Measurements from ENCODE around the gene TM9SF2. TPM values are rescaled to one million over a fixed set of nuclear protein-coding genes. Genes with fewer than 3 reads are reported as not detected.
A peak's percentile ranks its signal among the peaks of the same experiment; 100 is the strongest.

TM9SF2 gene
- total RNA-seq, 1 experiment from 2014 or later = 67.9 TPM

GRCh38 chr13:99505814-99506269, 4.6 kb downstream of the TM9SF2 start:
- BruUV-seq (replicated peaks) = no TSS peak
- no peaks in the 10 kb centered on the region; the same call in 1 of the 2 replicates for H3K9me3 ChIP-seq (ENCODE audit: control insufficient read depth, insufficient read depth, low read depth, low read length)
- H3K4me3 ChIP-seq (ENCODE audit: low read depth in 2 of 2, low read length in 2 of 2) = no peak overlapping the region
- intact Hi-C loops (cut with micrococcal nuclease; ENCODE audit: unreplicated experiment) = no loop called here
- peaks cover 7% of the 10 kb centered on the region for H3K36me3 ChIP-seq (ENCODE audit: control insufficient read depth, insufficient read depth, low read length)
- DNase-seq (ENCODE audit: low read depth, low spot score) (no peak), ATAC-seq (no peak)
- ChIA-PET POLR2A (interaction anchor here (0.6 kb wide), 1 partner anchor 10 kb away, joined by 3 read pairs; no protein-coding TSS in a partner anchor), CTCF (interaction anchor here (0.7 kb wide), 1 partner anchor 59 kb away, joined by 14 read pairs; no protein-coding TSS in a partner anchor)
- peaks cover 8% of the 10 kb centered on the region for H3K4me1 ChIP-seq (ENCODE audit: control insufficient read depth, insufficient read depth, low read length)
- H3K27ac ChIP-seq (ENCODE audit: low read length) = no peak overlapping the region
- in situ Hi-C loops (cut with HindIII; ENCODE audit: low pct_unique_long_range_greater_than_20kb, low sequenced_read_pairs) = no loop called here
- H3K27me3 ChIP-seq (ENCODE audit: control insufficient read depth, insufficient read depth, low read length) = no peaks in the 10 kb centered on the region
- TF ChIP-seq REST (IDR thresholded peaks at IDR 0.05; ENCODE audit: insufficient read depth in 1 of 2, low read depth in 2 of 2, low read length in 1 of 2) = no peak
- TF ChIP-seq CTCF (IDR thresholded peaks at IDR 0.05) = peak; percentile 19; the same call in 1 of the 2 replicates

- no peaks in the 10 kb centered on the region; the same call in 1 of the 2 replicates for H3K9me3 ChIP-seq (ENCODE audit: control insufficient read depth, insufficient read depth, low read depth, low read length)
- H3K27ac ChIP-seq (ENCODE audit: low read length) = no peak overlapping the region
- intact Hi-C loops (cut with micrococcal nuclease; ENCODE audit: unreplicated experiment) (no loop called here), in situ Hi-C loops (cut with HindIII; ENCODE audit: low pct_unique_long_range_greater_than_20kb, low sequenced_read_pairs) (no loop called here)
- ATAC-seq (no peak), DNase-seq (ENCODE audit: low read depth, low spot score) (no peak)
- TF ChIP-seq CTCF (IDR thresholded peaks at IDR 0.05) = no peak
- TF ChIP-seq SIN3A (IDR thresholded peaks at IDR 0.05; ENCODE audit: borderline replicate concordance, insufficient read depth, low read depth, low read length) = no peak
- no peak for TF ChIP-seq REST (IDR thresholded peaks at IDR 0.05; ENCODE audit: insufficient read depth in 1 of 2, low read depth in 2 of 2, low read length in 1 of 2)
- TF ChIP-seq TCF7L2 (IDR thresholded peaks at IDR 0.05; ENCODE audit: low read depth, low read length) = no peak
- TF ChIP-seq POLR2AphosphoS5 (IDR thresholded peaks at IDR 0.05; ENCODE audit: low read depth, low read length) = no peak
- peaks cover 4% of the 10 kb centered on the region for H3K36me3 ChIP-seq (ENCODE audit: control insufficient read depth, insufficient read depth, low read length)
- BruUV-seq (replicated peaks) = no TSS peak
- H3K27me3 ChIP-seq (ENCODE audit: control insufficient read depth, insufficient read depth, low read length) = no peaks in the 10 kb centered on the region
- H3K4me3 ChIP-seq (ENCODE audit: low read depth in 2 of 2, low read length in 2 of 2) = no peak overlapping the region
- peaks cover 8% of the 10 kb centered on the region for H3K4me1 ChIP-seq (ENCODE audit: control insufficient read depth, insufficient read depth, low read length)
- ChIA-PET CTCF (interaction anchor here (0.6 kb wide), 1 partner anchor 223 kb away, joined by 11 read pairs; no protein-coding TSS in a partner anchor), POLR2A (no interaction called here)
These were observed 5.4 kb downstream of the TM9SF2 start for GRCh38 chr13:99506634-99507033.

Data from Panc1 (cell line).